K562 (cell line): ENCODE data around the gene EYA2. TPM values are rescaled to one million over a fixed set of nuclear protein-coding genes. Genes with fewer than 3 reads are reported as not detected.

Experiments
- ATAC-seq: fragments of 200-7000 bp; cut with Tn5 transposase; 3 replicates; pipeline ENCODE4 v1.9.1; 2020; ENCODE audit warnings: moderate library complexity
- BruUV-seq: library from RNA; stranded (reverse); fragments of 400-500 nt; replicated peaks from 2 replicates; lab custom pipeline; 2021; lab: Mats Ljungman, UMichigan
- CTCF ChIA-PET: fragments of 300-600 bp; formaldehyde crosslinking; extraction: SDS; loops from one replicate; lab custom pipeline; 2021; ENCODE audit warnings: low intra/inter-chr PET ratio; lab: Yijun Ruan, JAX
- POLR2A ChIA-PET: fragments of 300-600, 350-650 bp; sonication (Branson Sonifier 250); formaldehyde crosslinking; extraction: SDS; loops from one replicate; lab custom pipeline; 2021; ENCODE audit warnings: antibody characterized with exemption, inconsistent platforms; lab: Yijun Ruan, JAX
- DNase-seq, 4 experiments: peaks; one replicate each; pipeline versions ENCODE4 v3.0.0 to v3.0.0-alpha.2; 2011 to 2018; ENCODE audit warnings: low spot score in 3 of 4, mixed read lengths in 3 of 4; ENCODE audit errors: extremely low read depth in 1 of 4
- FAIRE-seq: peaks from 2 replicates; lab custom pipeline; 2011; peaks lifted over from hg19 to GRCh38; lab: Jason Lieb, UNC
- H2AFZ ChIP-seq: 2 replicates; pipeline ENCODE4 v1.6.0; 2011; ENCODE audit warnings: low read depth, low read length, control low read depth, inconsistent platforms
- H3K27ac ChIP-seq: fragments of 200-600 bp; 3 replicates; pipeline ENCODE4 v1.8.0; 2011; ENCODE audit warnings: low read depth, mild to moderate bottlenecking, control low read depth, inconsistent platforms, low read length, moderate library complexity, mixed read lengths; ENCODE audit errors: extremely low read depth
- H3K27me3 ChIP-seq, 2 experiments: fragments of 300-600 bp in 1 of 2; 2 replicates in 1 of 2; 3 replicates in 1 of 2; pipeline versions ENCODE4 v1.6.0 to v1.8.0; 2011; ENCODE audit warnings: inconsistent platforms in 2 of 2, low read length in 2 of 2, mild to moderate bottlenecking in 1 of 2, mixed read lengths in 1 of 2, moderate library complexity in 1 of 2; ENCODE audit not compliant: control insufficient read depth in 2 of 2, insufficient read depth in 2 of 2
- H3K36me3 ChIP-seq: fragments of 300-600 bp; 3 replicates; pipeline ENCODE4 v1.8.0; 2011; ENCODE audit warnings: mild to moderate bottlenecking, low read length, inconsistent platforms; ENCODE audit not compliant: control insufficient read depth, insufficient read depth
- H3K4me1 ChIP-seq, 2 experiments: fragments of 200-600 bp in 1 of 2; replicated peaks in 1 of 2; 2 replicates in 1 of 2; 3 replicates in 1 of 2; pipeline versions ENCODE4 v1.5.1 to v1.8.0; 2011; ENCODE audit warnings: inconsistent platforms in 2 of 2, low read length in 2 of 2, mild to moderate bottlenecking in 1 of 2, mixed read lengths in 1 of 2, moderate library complexity in 1 of 2; ENCODE audit not compliant: control insufficient read depth in 2 of 2, insufficient read depth in 2 of 2
- H3K4me2 ChIP-seq: 2 replicates; pipeline ENCODE4 v1.6.1; 2011; ENCODE audit warnings: low read length, control low read depth, inconsistent platforms, mixed read lengths; ENCODE audit not compliant: insufficient read depth
- H3K4me3 ChIP-seq: fragments of 200-600 bp; sonication (generic), shearing (Covaris generic); 2 replicates; pipeline ENCODE4 v1.5.1; 2016; ENCODE audit warnings: control low read depth, inconsistent platforms
- H3K79me2 ChIP-seq: fragments of 200-600 bp; 3 replicates; pipeline ENCODE4 v1.8.0; 2011; ENCODE audit warnings: low read length, inconsistent platforms; ENCODE audit not compliant: control insufficient read depth, insufficient read depth
- H3K9ac ChIP-seq, 2 experiments: 2 replicates each; pipeline versions ENCODE4 v1.6.0 to v1.6.1; 2011; ENCODE audit warnings: low read depth in 2 of 2, low read length in 2 of 2, control low read depth in 1 of 2, inconsistent platforms in 1 of 2, mild to moderate bottlenecking in 1 of 2, mixed read lengths in 1 of 2; ENCODE audit not compliant: insufficient read depth in 1 of 2
- H3K9me1 ChIP-seq: one replicate; pipeline ENCODE4 v1.6.0; 2011; ENCODE audit warnings: inconsistent platforms, mild to moderate bottlenecking, low read length, moderate library complexity; ENCODE audit not compliant: control insufficient read depth, insufficient read depth
- H3K9me3 ChIP-seq: replicated peaks from 2 replicates; pipeline ENCODE4 v1.5.1; 2011; ENCODE audit warnings: low read depth, low read length, inconsistent platforms; ENCODE audit not compliant: control insufficient read depth, insufficient read depth
- H4K20me1 ChIP-seq: replicated peaks from 2 replicates; pipeline ENCODE4 v1.6.1; 2011; ENCODE audit warnings: low read length, inconsistent platforms, mixed read lengths; ENCODE audit not compliant: control insufficient read depth, insufficient read depth
- BACH1 ChIP-seq: fragments of 200-800 bp; sonication (Bioruptor generic); IDR thresholded peaks from 2 replicates; pipeline ENCODE4 v1.6.1; 2016; ENCODE audit warnings: missing genetic modification characterization, missing compliant biosample characterization
- COPS2 ChIP-seq: fragments of 450-650 bp; conservative IDR thresholded peaks from 2 replicates; pipeline ENCODE4 v1.6.1; 2016; ENCODE audit warnings: mild to moderate bottlenecking, moderate library complexity
- CREBBP ChIP-seq: IDR thresholded peaks from one replicate; pipeline ENCODE4 v1.6.1; 2012; ENCODE audit warnings: low read depth, mild to moderate bottlenecking, control low read depth, inconsistent platforms, low read length
- E2F5 ChIP-seq: sonication (generic); formaldehyde crosslinking; IDR thresholded peaks from 2 replicates; pipeline ENCODE4 v1.8.0; 2022; ENCODE audit warnings: mild to moderate bottlenecking, missing genetic modification reagents
- FOXJ2 ChIP-seq: fragments of 200-800 bp; sonication (Bioruptor generic); IDR thresholded peaks from 2 replicates; pipeline ENCODE4 v1.6.1; 2016; ENCODE audit warnings: missing genetic modification characterization, missing compliant biosample characterization
- NFIC ChIP-seq: fragments of 450-650 bp; IDR thresholded peaks from 2 replicates; pipeline ENCODE4 v1.6.1; 2017; ENCODE audit warnings: mild to moderate bottlenecking, inconsistent platforms
- POLR2A ChIP-seq: fragments of 450-650 bp; conservative IDR thresholded peaks from 2 replicates; pipeline ENCODE4 v1.6.1; 2016
- PTBP1 ChIP-seq: fragments of 200-400 bp; formaldehyde crosslinking; IDR thresholded peaks from 2 replicates; pipeline ENCODE4 v1.6.1; 2017; ENCODE audit warnings: low read depth, low read length
- TRIM28 ChIP-seq: fragments of 450-650 bp; IDR thresholded peaks from 2 replicates; pipeline ENCODE4 v1.6.1; 2017
- ZBTB33 ChIP-seq: sonication (generic); formaldehyde crosslinking; IDR thresholded peaks from 2 replicates; pipeline ENCODE4 v1.8.1; 2023; ENCODE audit warnings: mild to moderate bottlenecking, missing genetic modification reagents
- ZBTB40 ChIP-seq, 2 experiments: fragments of 450-650 bp in 1 of 2; sonication (generic) in 1 of 2; formaldehyde crosslinking in 1 of 2; IDR thresholded peaks; 2 replicates each; pipeline versions ENCODE4 v1.7.1 to v1.9.0; 2016 to 2022; ENCODE audit warnings: inconsistent platforms in 1 of 2, mild to moderate bottlenecking in 1 of 2, missing genetic modification reagents in 1 of 2
- ZNF586 ChIP-seq: fragments of 450-650 bp; formaldehyde crosslinking; conservative IDR thresholded peaks from 2 replicates; pipeline ENCODE4 v1.4.0; 2020; ENCODE audit warnings: mild to moderate bottlenecking, moderate library complexity
- WGBS: fragments of 100-300 bp; shearing (Covaris generic); methylation state at CpG from one replicate; pipeline ENCODE4 v1.1.6; 2016; ENCODE audit warnings: low coverage, mixed read lengths; ENCODE audit not compliant: insufficient coverage; ENCODE audit errors: missing lambda C conversion rate; 5-methylcytosine and 5-hydroxymethylcytosine counted together
- in situ Hi-C: fragments of 300-500 bp; cut with MboI; formaldehyde crosslinking; loops from 4 replicates; pipeline ENCODE4 v1.15.0; 2018; ENCODE audit warnings: inconsistent platforms, mixed read lengths
- intact Hi-C: fragments of 100-400 bp; cut with micrococcal nuclease; formaldehyde crosslinking; loops from 2 replicates; pipeline ENCODE4 v1.14.2; 2022
- polyA plus RNA-seq, 8 experiments: library from polyadenylated mRNA; depleted of rRNA in 4 of 8; stranded (reverse) in 5 of 8; unstranded in 3 of 8; fragments of >200 nt; fragmentation: Nextera tagmentation in 2 of 8; fragmentation: Illumina TruSeq in 1 of 8; extraction: Ambion mirVana in 2 of 8; extraction: Trizol in 1 of 8; gene quantifications; 2 replicates each; pipeline versions ENCODE4 v1.2.1 to v1.2.3, GENCODE V29; 2011 to 2014; ENCODE audit warnings: inconsistent platforms in 1 of 8, missing spikeins in 1 of 8
- total RNA-seq, 7 experiments: library from RNA; depleted of rRNA in 6 of 7; stranded (reverse); fragments of >200 nt in 6 of 7; fragmentation: Illumina TruSeq in 2 of 7; extraction: Trizol in 2 of 7; gene quantifications; 2 replicates each; pipeline versions ENCODE4 v1.2.1 to v1.2.3, GENCODE V29; 2011 to 2021; ENCODE audit warnings: low replicate concordance in 1 of 7

The EYA2 gene
- total and polyA plus RNA-seq, 9 of the 15 experiments (the other 6 are each of a cell fraction or from before 2014, with no cell fraction given) = 0.03 TPM; not detected in 8

- Histone ChIP-seq H2AFZ (no peak overlapping the region), H3K9me1 (no peaks in the 10 kb centered on the region), H3K9me3 (no peaks in the 10 kb centered on the region), H3K4me1 (no peaks in the 10 kb centered on the region), H4K20me1 (0 out of 2 replicates have a peak, but pooled peaks cover 12% of the 10 kb centered on the region), H3K4me2 (no peak overlapping the region), H3K79me2 (no peaks in the 10 kb centered on the region), H3K36me3 (no peaks in the 10 kb centered on the region), H3K4me3 (no peak overlapping the region), H3K27ac (no peak overlapping the region), H3K9ac (no peak overlapping the region), H3K27me3 (peaks cover 12 to 42% of the 10 kb centered on the region in 2 experiments; a peak in 4 of 5 replicates)
- intact Hi-C loops = no loop called here
- POLR2A ChIA-PET = interaction anchor here (1.1 kb wide), 1 partner anchor 10 kb away, joined by 5 read pairs; no protein-coding TSS in a partner anchor
- no TSS peak for BruUV-seq
- 2% methylated on average over 3 of the region's 3 CpGs for WGBS
- CTCF ChIA-PET = no interaction called here
- FAIRE-seq = peak; percentile 6
- DNase-seq = no peak
- in situ Hi-C loops = no loop called here
- no peak for ATAC-seq
- TF ChIP-seq ZNF586 (CRISPR knock-in tag) = no peak
- no peak for TF ChIP-seq BACH1 (tag)
- TF ChIP-seq PTBP1 = no peak
- peak; percentile 91 for TF ChIP-seq ZBTB40 (IDR thresholded peaks at IDR 0.05)
- TF ChIP-seq ZBTB40 (CRISPR knock-in tag; IDR thresholded peaks at IDR 0.05) = peak; percentile 61
- no peak for TF ChIP-seq TRIM28
- no peak for TF ChIP-seq FOXJ2 (tag)
- TF ChIP-seq COPS2 = no peak
- TF ChIP-seq CREBBP = no peak
- no peak for TF ChIP-seq ZBTB33 (CRISPR knock-in tag)
- TF ChIP-seq NFIC = peak; percentile 23; the same call in 1 of the 2 replicates
- TF ChIP-seq POLR2A = no peak
- no peak for TF ChIP-seq E2F5 (CRISPR knock-in tag)
Measured at GRCh38 chr20:46946796-46947195, 52.2 kb downstream of the EYA2 start.
